Activated T-cell treated with anti-CD3 and anti-CD28 coated beads, Interleukin-2, amount 50 U/mL, for 24 hours (primary cell): ENCODE measurements around the gene LAMB1.

Experiments used
- DNase-seq: peaks from one replicate; pipeline ENCODE4 v3.0.0-alpha.2; 2020
- H3K27ac Mint-ChIP-seq: 2 replicates; pipeline ENCODE4 v1.8.0; 2020; ENCODE audit warnings: mild to moderate bottlenecking, mixed read lengths
- H3K27me3 Mint-ChIP-seq: 2 replicates; pipeline ENCODE4 v1.8.0; 2020; ENCODE audit warnings: mixed read lengths
- H3K36me3 Mint-ChIP-seq: 2 replicates; pipeline ENCODE4 v1.8.0; 2020; ENCODE audit warnings: low read depth, mixed read lengths
- H3K4me1 Mint-ChIP-seq: 2 replicates; pipeline ENCODE4 v1.8.0; 2020; ENCODE audit warnings: low read depth, mixed read lengths
- H3K4me3 Mint-ChIP-seq: 2 replicates; pipeline ENCODE4 v1.8.0; 2020; ENCODE audit warnings: mild to moderate bottlenecking, moderate library complexity, mixed read lengths
- H3K9me3 Mint-ChIP-seq: 2 replicates; pipeline ENCODE4 v1.8.0; 2020; ENCODE audit warnings: mixed read lengths

The LAMB1 gene

DNA sequence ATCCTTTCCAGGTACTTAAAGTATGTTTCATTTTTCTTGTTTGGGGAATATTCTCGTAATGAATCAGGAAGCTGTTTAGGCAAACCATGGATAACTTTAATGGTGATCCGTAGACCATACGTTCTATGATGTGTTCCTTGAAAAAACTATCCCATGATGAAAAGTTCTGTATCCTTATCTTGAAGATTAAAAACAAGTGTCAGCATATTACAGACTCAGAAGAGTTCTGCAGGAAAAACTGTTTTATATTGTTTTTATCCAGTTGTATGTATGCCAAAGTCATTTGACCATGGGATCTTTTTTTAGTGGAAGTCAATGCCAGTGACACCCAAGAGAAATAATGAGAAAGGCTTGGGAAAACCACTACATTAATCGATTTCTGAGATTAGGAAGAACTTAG, 59.9 kb downstream of the LAMB1 start:
- Mint-ChIP-seq H3K9me3 (no peaks in the 10 kb centered on the region), H3K36me3 (peaks cover 30% of the 10 kb centered on the region), H3K4me3 (no peak overlapping the region), H3K4me1 (no peaks in the 10 kb centered on the region), H3K27ac (no peak overlapping the region), H3K27me3 (no peaks in the 10 kb centered on the region)
- DNase-seq = no peak

DNA sequence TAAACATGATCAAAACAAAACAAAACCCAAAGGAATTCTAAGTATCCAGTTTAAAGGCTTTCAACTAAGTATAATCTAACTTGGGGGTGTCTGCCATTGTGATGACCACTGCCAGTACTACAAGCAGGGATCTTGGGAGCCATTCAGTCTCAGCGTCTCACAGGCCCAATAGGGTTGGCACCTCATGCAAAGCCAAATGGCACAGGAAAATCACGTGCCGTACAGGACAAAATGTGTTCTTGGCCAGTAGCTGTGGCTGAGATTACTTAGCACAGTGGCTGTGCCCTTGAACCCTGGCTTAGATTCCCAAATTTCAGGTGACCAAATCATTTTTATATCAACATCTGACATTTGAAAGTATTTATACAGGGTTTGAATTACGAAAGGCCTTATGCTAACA, 62.0 kb downstream of the LAMB1 start:
- Mint-ChIP-seq H3K9me3 (no peaks in the 10 kb centered on the region), H3K4me3 (no peak overlapping the region), H3K4me1 (peaks cover 2% of the 10 kb centered on the region), H3K36me3 (peaks cover 32% of the 10 kb centered on the region), H3K27me3 (no peaks in the 10 kb centered on the region), H3K27ac (no peak overlapping the region)
- DNase-seq = no peak

DNA sequence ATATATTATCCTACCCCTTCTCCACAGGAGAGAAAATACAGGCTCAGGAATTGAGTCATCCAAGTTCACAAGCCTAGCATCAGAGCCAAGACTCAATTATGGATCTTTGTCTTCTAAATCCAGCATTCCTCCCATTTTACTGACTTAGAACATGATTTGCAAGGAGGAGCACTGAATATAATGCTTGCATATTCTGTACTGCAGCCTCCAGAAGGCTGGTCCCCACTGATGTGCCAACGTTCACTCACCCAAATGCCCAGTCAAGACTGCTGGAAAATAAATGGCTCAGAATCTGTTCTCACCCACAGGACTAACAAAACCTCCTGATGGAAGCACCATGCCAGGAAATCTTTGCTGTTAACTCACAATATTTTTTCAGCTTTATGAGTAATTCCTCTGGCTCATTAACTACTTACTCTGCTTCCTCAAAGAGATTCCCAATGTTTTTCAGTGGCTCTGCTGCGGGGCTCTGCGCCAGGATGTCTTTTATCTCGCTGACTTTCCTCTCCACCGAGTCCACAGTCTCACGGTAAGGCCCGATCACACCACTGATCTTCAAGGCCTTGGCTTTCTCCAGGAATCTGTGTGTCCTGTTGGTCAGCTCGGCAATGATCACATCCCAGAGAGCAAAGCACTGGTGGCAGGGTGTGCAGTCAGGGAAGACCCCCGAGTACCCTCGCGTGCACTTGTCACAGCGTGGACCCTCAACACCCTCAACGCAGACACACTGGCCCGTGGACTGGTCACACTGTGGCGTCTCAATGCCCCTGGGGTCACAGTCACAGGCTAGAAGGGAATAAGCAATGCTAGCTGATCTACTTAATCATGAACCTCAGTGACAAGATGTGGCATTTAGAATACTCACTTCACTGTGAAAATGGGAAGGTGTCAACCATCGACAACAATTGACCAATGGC, 63.1 kb downstream of the LAMB1 start:
- DNase-seq = no peak
- Mint-ChIP-seq H3K27ac (peak overlapping the region; percentile 40), H3K27me3 (no peaks in the 10 kb centered on the region), H3K4me1 (peaks cover 2% of the 10 kb centered on the region), H3K36me3 (peaks cover 32% of the 10 kb centered on the region), H3K4me3 (no peak overlapping the region), H3K9me3 (no peaks in the 10 kb centered on the region)

DNA sequence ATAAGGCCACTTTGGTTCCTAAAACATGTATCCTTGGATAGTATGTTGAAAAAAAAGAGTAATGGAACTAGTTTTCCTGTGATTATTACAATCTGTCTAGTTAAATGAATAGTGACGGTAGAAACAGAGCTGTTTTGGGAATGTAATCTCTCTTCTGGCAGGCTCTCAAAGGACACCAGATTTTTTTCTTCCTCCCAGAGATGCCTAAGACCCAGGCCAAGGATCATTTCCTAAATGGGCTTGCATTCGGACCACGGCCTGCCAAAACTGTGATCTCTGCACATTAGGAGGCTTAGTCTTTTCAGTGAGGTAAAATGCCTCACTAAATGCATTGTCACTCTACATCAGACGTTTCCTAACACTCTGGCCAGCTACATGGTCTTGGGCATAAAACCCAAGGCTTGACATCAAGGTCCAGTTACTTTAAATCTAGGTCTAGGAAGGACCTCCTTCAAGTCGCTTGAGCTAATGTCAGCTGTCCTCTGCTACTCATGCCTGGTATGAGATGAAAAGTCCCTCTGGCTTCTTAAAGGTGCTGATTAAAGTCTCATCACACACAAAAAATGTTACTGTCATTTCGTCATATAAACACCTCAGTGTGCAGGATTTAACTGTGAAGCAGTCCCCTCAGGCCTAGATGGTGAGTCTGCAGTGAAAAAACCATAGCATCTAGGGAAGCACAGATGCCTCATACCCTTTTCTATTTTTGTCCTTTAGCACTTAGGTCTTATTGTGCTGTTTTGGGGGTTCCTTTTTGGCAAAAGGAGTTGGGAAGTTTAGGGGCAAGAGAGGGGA, 64.3 kb downstream of the LAMB1 start:
- DNase-seq = no peak
- H3K36me3 Mint-ChIP-seq = peaks cover 34% of the 10 kb centered on the region
- H3K27me3 Mint-ChIP-seq = no peaks in the 10 kb centered on the region
- H3K4me3 Mint-ChIP-seq = no peak overlapping the region
- no peaks in the 10 kb centered on the region for H3K9me3 Mint-ChIP-seq
- no peak overlapping the region for H3K27ac Mint-ChIP-seq
- H3K4me1 Mint-ChIP-seq = peaks cover 6% of the 10 kb centered on the region

DNA sequence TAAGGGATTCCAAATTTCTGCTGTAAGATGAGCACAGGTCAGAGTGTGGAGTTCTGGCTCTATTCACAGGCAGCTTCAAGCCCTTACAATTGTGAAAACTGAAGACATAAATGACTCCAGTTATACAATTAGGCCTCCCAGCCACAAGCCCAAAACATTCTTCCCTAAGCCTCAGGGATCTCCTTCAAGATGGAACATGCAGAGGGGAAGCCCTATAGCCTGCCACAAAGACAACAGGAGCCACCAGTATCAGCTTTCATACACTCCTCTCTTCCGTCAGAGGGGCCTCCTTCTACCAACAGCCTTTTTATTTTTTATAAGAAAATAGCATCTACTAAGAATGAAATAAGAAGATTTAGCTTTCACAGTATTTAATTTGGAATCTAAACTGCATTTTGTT, 65.4 kb downstream of the LAMB1 start:
- Mint-ChIP-seq H3K36me3 (peaks cover 36% of the 10 kb centered on the region), H3K4me1 (peaks cover 16% of the 10 kb centered on the region), H3K9me3 (no peaks in the 10 kb centered on the region), H3K4me3 (no peak overlapping the region), H3K27ac (no peak overlapping the region), H3K27me3 (no peaks in the 10 kb centered on the region)
- DNase-seq = no peak

DNA sequence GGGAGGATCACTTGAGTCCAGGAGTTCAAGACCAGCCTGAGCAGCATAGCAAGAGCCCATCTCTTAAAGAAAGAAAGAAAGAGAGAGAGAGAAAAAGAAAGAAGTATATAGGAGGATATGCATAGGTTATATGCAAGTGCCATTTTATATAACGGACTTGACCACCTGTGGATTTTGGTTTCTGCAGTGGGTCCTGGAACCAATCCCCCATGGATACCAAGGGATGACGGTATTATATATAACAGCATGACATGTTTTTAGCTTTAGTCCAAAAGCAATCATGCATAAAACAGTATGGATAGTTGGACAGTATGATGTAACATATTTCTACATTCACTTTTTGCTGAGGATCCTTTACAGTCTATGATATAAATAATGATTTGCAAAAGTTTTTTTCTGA, 66.6 kb downstream of the LAMB1 start:
- no peak overlapping the region for H3K4me3 Mint-ChIP-seq
- H3K9me3 Mint-ChIP-seq = no peaks in the 10 kb centered on the region
- no peaks in the 10 kb centered on the region for H3K27me3 Mint-ChIP-seq
- H3K27ac Mint-ChIP-seq = no peak overlapping the region
- H3K4me1 Mint-ChIP-seq = peaks cover 21% of the 10 kb centered on the region
- no peak for DNase-seq
- H3K36me3 Mint-ChIP-seq = peaks cover 44% of the 10 kb centered on the region

DNA sequence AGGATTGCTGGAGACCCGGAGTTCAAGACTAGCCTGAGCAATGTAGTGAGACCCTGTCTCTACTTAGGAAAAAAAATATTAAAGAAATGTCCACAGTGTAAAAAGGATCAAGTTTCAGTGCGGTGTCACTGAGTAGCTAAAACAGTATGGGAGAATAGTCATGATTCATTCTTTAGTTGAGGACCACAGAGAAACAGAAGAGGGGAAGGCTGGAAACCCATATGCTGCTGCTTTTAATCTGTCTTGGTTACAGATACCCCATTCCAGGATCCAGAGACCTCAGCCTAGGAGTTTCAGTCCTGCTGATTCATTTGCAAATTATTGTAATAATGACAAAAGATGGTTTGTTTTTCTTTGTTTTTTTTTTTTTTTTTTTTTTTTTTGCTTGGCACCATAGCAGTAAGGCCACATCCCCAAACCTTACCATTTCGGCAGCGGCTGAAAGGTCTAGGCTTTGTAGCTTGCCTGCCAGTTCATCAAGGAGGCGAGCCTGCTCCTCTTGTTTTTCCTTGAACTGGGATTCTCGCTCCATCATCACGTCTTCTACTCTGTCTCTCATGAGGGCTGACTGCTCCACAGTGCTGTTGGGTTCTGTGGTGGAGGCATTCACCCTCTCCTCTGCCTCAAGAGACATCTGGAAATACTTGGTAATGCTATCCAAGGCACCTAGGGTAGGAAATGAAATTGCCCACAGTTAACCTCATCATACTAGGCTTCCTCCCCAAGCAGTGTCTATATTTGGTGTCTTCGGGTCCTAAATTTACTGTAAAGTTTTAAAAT, 67.8 kb downstream of the LAMB1 start:
- Mint-ChIP-seq H3K27me3 (no peaks in the 10 kb centered on the region), H3K4me1 (peaks cover 21% of the 10 kb centered on the region), H3K4me3 (no peak overlapping the region), H3K9me3 (no peaks in the 10 kb centered on the region), H3K27ac (no peak overlapping the region), H3K36me3 (peaks cover 42% of the 10 kb centered on the region)
- DNase-seq = no peak

DNA sequence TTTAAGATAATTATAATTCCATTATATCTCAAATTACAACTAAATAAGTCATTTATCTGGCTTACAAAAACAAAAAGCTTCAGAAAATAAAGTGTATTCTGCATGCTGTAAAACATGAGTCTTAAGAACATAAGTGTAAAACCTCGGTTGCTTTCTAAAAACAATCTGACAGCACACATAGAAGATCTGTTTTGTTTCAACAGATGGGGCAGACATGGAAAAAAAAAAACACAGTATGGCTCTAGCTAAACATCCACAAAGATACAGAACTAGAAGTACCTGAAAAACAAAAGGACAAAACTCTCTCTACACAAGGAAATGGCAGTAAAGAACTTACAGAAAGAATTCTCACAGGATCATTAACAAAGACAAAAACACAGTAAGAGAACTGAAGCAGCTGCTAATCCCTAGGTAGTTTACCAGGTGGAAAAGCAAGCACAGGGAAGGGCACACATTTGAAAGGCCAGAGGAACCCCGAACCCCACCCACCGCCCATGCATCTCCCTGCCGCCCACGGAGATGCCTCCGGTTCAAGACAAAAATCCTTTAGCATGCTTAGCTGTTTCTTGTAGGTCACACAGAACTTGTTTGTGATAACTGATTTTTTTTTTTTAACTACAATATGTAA, 69.5 kb downstream of the LAMB1 start:
- no peaks in the 10 kb centered on the region for H3K27me3 Mint-ChIP-seq
- H3K4me1 Mint-ChIP-seq = peaks cover 21% of the 10 kb centered on the region
- no peak for DNase-seq
- H3K9me3 Mint-ChIP-seq = no peaks in the 10 kb centered on the region
- H3K4me3 Mint-ChIP-seq = no peak overlapping the region
- no peak overlapping the region for H3K27ac Mint-ChIP-seq
- peaks cover 43% of the 10 kb centered on the region for H3K36me3 Mint-ChIP-seq

DNA sequence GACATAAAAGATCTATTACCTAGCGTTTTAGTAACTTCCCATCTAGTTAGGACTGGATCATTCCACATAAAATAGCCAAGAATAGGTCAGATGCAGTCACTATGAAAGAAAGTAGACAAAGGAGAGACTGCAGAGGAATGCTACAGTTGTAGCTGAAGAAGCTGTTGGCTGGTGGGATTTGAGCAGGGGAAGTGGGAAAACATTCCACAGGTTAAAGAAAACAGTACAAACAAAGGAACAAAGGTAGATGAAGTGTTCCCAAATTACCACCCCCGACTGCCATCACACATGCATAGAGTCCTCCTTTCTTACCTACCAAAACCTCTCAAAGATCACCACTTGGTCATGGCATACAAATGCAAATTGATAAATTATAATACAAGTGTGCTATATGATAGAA, 70.2 kb downstream of the LAMB1 start:
- Mint-ChIP-seq H3K4me3 (no peak overlapping the region), H3K9me3 (no peaks in the 10 kb centered on the region), H3K4me1 (peaks cover 21% of the 10 kb centered on the region), H3K27me3 (no peaks in the 10 kb centered on the region), H3K27ac (no peak overlapping the region), H3K36me3 (peaks cover 49% of the 10 kb centered on the region)
- no peak for DNase-seq

DNA sequence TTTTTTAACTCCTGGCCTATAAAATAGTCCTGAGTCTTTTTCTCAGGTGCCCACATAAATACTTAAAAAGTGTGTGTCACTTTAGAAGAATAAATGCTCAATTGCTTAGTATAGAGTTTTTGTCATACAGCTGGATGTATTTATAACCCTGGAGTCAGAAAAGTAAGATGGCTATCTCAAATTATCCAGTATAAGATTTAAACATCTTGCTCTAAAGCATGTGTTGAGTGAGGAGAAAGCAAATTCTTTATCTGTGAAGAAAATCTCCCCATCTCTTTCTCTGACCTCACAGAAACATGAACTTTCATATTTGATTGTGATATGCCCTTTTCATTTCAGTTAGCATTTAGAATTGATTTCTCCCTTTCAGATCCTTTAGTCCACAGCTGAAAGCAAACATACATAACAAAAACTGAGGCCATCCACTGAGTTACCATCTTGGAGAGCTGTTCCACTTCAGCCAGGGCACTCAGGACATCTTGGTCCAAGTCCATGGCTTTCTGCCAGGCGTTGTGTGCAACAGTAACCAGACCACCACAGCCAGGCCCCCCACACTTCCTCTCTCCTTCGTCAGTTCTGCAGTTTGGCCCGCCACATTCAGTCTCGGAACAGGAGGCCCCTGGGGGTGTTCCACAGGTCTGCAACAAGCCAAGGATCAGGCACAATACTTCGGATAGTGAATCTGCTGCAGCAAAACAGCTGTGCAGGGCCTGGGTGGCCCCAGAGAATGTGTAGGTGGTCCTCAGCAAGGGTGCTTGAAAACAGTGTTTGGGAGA, 71.0 kb downstream of the LAMB1 start:
- H3K27me3 Mint-ChIP-seq = no peaks in the 10 kb centered on the region
- peaks cover 19% of the 10 kb centered on the region for H3K4me1 Mint-ChIP-seq
- no peaks in the 10 kb centered on the region for H3K9me3 Mint-ChIP-seq
- no peak for DNase-seq
- H3K27ac Mint-ChIP-seq = no peak overlapping the region
- no peak overlapping the region for H3K4me3 Mint-ChIP-seq
- peaks cover 54% of the 10 kb centered on the region for H3K36me3 Mint-ChIP-seq

DNA sequence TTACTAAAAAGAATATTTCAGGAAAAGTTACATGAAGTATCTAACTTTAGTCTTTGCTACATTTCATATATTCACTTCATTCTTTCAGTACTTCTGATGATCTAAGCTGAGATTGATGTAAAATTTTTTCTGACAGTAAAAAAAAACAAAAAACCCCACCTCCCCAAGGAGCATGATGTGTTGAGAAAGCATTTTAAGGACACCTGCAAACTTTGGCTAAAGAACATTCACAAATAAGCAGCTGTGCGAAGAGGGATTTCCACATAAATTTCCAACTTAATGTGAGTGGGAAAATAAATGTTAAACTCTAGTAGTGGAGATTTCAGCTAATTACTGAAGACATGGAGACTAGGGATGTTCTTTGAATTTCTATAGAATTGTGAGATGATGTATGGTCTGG, 76.5 kb downstream of the LAMB1 start:
- DNase-seq = no peak
- Mint-ChIP-seq H3K27ac (no peak overlapping the region), H3K4me3 (no peak overlapping the region), H3K27me3 (no peaks in the 10 kb centered on the region), H3K4me1 (peaks cover 41% of the 10 kb centered on the region), H3K36me3 (peaks cover 89% of the 10 kb centered on the region), H3K9me3 (no peaks in the 10 kb centered on the region)

DNA sequence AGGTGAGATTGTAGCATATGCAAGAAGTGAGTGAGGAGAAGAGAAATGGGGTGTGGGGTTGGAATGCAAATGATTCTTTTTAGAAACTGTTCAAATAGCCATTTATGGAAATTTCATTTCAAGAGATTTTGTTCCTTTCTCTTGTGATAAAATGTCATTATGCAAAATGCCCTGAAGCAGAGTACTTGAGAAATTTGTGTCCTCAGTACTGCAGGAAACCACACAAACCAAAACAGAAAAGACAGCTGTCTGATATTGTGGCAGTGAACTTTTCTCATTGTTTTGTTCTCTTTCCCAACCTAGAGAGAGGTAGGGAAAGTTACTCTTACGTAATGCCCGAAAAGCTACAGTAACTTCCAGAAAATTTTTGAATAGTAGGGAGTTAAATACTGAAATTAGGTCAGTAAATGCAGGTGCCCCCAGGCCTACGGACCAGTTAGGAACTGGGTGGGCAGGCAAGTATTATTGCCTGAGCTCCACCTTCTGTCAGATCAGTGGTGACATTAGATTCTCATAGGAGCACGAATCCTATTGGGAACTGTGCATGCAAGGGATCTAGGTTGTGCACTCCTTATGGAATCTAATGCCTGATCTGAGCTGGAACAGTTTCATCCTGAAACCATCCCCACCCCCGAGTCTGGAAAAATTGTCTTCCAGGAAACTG, 78.0 kb downstream of the LAMB1 start:
- H3K27ac Mint-ChIP-seq = peak overlapping the region; percentile 13

DNA sequence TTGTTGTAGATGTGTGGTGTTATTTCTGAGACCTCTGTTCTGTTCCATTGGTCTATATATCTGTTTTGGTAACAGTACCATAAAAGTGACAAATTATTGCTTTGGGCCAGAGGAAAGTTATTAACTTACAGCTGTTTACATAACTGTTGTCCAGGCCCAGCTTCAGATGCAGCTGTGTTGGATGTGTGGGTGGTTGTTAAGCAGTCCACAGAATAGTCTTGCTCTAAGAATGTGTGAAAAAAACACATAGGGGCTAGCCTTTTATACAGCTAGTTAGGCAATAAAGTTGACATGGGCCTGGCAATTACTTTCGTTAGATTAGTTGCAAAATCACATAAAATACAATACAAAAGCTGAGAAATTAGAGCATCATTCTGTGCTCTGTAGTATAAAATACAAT, 80.1 kb downstream of the LAMB1 start:
- no peak for DNase-seq
- peaks cover 59% of the 10 kb centered on the region for H3K4me1 Mint-ChIP-seq
- H3K27ac Mint-ChIP-seq = no peak overlapping the region
- H3K36me3 Mint-ChIP-seq = peaks cover 95% of the 10 kb centered on the region
- H3K9me3 Mint-ChIP-seq = no peaks in the 10 kb centered on the region
- no peak overlapping the region for H3K4me3 Mint-ChIP-seq
- H3K27me3 Mint-ChIP-seq = no peaks in the 10 kb centered on the region

More for the DNA sequence above, 78.0 kb downstream of the LAMB1 start:
- H3K4me1 Mint-ChIP-seq = peaks cover 51% of the 10 kb centered on the region
- no peaks in the 10 kb centered on the region for H3K27me3 Mint-ChIP-seq
- peaks cover 92% of the 10 kb centered on the region for H3K36me3 Mint-ChIP-seq
- H3K4me3 Mint-ChIP-seq = no peak overlapping the region
- no peak for DNase-seq
- no peaks in the 10 kb centered on the region for H3K9me3 Mint-ChIP-seq
